NCI-H2171 (cell line): ENCODE measurements around the gene JARID2.
"Not testable (repeated sequence)": the region's sequence is repeated elsewhere in the genome, so short reads cannot be mapped to it uniquely, and the experiment has no call there.

ENCODE experiments used
- DNase-seq: peaks from one replicate; lab custom pipeline; 2025; lab: John Stamatoyannopoulos, UW

The JARID2 gene

GRCh38 chr6:15312500-15312899 is 66.6 kb downstream of the JARID2 start:
- no peak for DNase-seq

GRCh38 chr6:15313367-15313766 is 67.5 kb downstream of the JARID2 start:
- DNase-seq = no peak

DNA sequence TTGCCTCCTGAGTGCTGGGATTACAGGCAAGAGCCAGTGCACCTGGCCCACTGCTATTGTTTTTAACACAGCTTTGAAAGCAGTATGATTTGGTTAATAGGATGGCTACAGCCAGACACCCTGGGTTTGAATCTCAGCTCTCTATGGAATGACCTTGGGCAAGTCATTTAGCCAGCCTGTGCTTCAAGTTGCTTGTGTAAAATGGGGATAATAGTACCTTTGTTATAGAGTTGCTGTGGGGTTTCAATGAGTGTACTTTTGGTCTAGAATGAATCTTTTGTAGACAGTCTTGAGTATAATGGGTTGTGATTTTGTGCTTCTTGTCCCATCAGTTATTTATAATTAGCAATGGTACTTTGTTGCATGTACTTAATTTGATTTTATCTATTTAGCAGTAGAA is 70.9 kb downstream of the JARID2 start:
- no peak for DNase-seq

GRCh38 chr6:15317251-15317650 is 71.4 kb downstream of the JARID2 start:
- no peak for DNase-seq

- no peak for DNase-seq
These were observed 72.3 kb downstream of the JARID2 start for GRCh38 chr6:15317934-15318902.

DNA sequence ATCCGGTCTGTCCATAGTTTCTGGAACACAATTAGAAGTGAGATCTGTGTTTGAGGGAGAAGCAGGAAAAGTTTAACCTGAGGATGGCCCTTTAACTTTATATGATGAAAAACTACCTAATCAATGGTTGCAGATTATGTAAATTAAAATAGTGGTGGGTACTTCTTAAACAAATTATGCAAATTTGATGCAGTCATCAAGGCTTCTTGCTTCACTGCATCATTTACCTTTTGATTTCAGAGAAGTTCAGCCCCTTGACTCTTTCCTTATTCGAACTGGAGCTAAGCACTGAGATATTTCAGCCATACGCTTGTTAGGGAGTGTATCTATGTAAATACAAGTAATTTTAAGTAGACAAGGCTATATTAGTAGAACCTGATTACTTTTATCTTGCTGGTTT is 73.8 kb downstream of the JARID2 start:
- DNase-seq = no peak

GRCh38 chr6:15320693-15321092 is 74.8 kb downstream of the JARID2 start:
- no peak for DNase-seq

GRCh38 chr6:15322184-15322583 is 76.3 kb downstream of the JARID2 start:
- no peak for DNase-seq

GRCh38 chr6:15322781-15323536 is 77.1 kb downstream of the JARID2 start:
- DNase-seq = no peak

DNA sequence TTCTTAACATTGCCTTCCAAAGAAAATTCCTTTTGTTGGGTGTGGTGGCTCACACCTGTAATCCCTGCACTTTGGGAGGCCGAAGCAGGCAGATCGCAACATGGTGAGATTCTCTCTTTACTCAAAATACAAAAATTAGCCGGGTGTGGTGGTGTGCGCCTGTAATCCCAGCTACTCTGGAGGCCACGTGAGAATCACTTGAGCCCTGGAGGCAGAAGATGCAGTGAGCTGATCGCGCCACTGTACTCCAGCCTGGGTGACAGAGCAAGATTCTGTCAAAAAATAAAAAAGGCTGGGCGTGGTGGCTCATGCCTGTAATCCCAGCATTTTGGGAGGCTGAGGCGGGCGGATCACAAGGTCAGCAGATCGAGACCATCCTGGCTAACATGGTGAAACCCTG is 77.7 kb downstream of the JARID2 start:
- DNase-seq = not testable (repeated sequence)

GRCh38 chr6:15324427-15324985 is 78.6 kb downstream of the JARID2 start:
- DNase-seq = no peak

DNA sequence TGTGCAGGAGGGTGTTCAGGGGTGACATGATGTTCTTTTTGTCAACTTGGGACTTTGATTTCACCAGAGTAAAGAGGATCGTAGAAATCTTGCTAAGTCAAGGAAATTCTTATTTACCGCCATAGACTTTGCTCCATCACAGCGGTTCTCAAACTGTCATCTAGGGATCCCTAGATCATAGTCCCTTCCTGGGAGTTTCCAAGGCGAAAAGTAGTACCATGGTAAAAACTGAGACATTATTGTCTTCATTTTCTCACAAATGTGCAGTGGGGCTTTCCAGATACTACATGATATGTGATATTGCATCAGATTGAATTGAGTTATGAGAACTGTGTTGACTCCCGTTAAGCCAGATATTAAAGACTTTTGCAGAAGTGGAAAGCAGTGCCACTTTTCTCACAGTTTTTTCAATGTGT is 79.7 kb downstream of the JARID2 start:
- no peak for DNase-seq

DNA sequence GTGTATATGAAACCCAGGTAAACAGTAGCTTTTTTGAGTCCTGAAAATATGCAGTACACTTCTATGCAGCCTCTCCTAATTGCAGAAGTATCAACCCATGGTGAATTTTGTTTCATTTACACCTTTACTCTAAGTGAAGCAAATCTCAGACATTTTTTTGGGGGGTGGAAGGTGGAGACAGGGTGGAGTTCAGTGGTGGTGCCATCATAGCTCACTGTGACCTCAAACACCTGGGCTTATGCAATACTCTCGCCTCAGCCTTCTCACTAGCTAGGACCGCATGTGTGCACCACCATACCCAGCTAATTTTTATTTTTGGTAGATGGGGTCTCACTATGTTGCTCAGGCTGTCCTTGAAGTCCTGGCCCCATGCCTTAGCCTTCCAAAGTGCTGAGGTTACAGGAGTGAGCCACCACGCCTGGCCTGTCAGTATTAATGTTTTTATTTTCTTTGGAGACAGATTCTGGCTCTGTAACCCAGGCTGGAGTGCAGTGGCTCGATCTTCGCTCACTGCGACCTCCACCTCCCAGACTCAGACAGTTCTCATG is 80.3 kb downstream of the JARID2 start:
- DNase-seq = no peak

DNA sequence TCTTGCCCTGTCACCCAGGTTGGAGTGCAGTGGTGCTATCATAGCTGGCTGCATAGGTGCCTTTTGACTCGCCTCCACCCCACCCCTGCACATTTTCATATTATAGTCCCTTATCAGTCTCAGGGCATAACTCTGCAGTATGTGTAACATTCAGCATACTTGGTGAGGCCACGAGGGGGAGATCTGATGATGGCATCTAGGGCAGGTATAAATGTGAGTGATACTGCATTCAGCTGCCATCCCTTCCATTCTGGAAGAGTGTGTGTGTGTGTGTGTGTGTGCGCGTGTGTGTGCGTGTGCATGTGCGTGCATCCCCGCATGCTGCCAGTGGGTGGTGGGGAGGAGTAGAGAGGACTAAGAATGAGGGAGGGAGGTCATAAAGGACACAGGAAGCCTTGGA is 81.4 kb downstream of the JARID2 start:
- no peak for DNase-seq

DNA sequence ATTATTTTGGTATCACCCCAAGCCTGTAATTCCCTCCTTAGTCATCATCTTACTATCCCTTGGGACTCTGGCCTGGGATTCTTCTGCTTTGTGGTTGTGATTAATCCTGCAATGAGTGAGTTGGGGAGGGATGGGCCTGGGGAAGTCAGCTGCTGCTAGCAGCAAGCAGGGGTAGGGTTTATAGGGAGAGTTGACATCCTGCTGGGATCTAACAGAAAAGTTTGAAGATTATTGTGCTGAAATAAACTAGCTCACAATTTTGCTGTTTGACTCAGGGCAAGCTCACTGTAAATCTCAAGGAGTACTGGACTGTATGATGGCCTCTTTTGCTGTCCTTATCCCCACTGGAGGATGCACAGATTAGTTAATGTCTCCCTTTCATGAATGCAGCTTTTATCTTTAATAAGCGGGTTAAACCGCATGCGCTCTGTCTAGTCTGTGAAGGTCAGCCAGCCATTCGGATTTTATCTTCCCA is 83.4 kb downstream of the JARID2 start:
- peak; percentile 54 for DNase-seq

DNA sequence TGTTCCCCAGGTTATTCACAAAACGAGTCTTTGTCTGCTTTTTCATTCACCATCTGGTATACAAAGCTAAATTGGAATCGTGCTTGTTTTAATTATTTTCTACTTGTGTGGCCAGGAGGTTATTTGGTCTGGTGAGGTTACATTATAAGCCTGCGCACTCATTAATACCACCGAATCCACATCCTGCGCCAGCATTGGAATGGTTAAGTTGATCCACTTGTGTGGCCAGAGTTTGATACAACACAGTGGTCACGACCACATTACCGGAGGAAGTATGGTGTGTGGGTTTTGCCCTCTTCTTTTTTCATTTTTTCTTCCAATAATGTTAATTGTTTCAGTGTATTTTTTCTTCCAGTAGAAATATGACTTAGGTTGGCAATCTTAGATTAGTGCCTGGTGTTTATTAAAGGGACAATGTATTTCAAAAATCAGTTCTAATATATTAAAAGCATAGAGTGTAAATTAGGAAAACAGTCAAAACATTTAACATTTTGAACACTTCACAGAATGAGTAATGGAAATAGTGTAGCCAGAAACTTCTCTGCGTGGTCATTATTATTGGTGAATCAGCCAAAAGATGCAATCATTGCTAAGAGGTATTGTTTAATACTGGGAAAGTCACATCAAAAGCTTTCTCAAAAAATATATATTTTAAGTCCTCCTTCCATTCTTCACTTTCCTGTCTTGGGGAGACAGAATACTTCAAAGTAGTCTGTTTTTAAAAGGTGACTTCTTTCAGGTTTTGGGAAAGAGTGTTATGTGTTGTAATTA is 84.5 kb downstream of the JARID2 start:
- no peak for DNase-seq

DNA sequence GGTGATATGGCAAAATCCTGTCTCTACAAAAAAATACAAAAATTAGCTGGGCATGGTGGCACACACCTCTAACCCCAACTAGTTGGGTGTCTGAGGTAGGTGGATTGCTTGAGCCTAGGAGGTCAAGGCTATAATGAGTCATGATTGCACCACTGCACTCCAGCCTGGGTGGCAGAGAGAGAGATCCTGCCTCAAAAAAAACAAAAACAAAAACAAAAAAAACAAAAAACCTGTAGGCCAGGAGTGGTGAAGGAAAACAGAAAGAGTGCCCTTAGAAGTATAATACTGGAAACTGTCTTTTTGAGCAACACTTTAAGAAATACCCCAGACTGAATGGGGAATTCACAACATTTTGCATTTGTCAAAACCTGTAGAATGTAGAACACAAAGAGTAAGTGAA is 85.3 kb downstream of the JARID2 start:
- DNase-seq = no peak

GRCh38 chr6:15331629-15332251 is 85.9 kb downstream of the JARID2 start:
- no peak for DNase-seq

- no peak for DNase-seq
These were observed 86.6 kb downstream of the JARID2 start for GRCh38 chr6:15332446-15332845.

DNA sequence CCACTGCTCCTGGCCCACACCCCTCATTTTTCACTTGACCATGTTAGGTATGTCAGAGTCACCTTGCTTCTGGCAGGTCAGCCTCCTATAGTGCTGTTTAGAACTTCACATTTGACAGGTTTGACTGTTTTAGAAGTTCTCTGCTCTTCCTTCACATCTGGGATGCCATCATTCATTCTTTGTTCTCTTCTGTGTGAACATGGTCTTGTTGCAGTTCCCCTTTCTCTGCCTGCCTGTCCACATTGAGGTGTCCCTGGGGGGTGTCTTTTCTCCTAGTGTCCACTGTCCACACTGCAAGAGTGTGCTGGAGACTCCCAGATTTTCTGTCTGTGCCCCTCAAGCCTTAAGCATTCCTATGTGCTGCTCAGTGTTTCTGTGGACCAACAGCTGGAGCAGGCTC is 89.5 kb downstream of the JARID2 start:
- DNase-seq = no peak

DNA sequence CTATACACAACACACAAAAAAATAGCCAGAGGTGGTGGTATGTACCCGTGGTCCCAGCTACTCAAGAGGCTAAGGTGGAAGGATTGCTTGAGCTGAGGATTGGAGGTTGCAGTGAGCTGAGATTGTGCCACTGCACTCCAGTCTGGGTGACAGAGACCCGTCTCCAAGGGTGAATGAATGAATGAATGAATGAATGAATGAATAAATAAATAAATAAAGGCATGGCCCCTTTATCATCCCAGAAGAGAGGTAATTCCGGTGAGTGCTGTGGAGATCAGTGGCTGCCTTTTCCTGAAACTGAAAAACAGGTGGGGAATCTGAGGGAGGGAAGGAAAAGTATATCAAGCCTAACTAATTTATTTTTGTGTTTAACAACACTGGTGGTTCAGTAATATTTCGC is 90.0 kb downstream of the JARID2 start:
- no peak for DNase-seq
